Ishikawa (cell line): ENCODE results near the gene SLC43A3.

Source experiments
- CEBPB ChIP-seq: IDR thresholded peaks from 2 replicates; pipeline ENCODE4 v1.6.1; 2012
- CREB1 ChIP-seq: IDR thresholded peaks from 2 replicates; pipeline ENCODE4 v1.6.1; 2012; ENCODE audit warnings: low read depth
- EGR1 ChIP-seq: IDR thresholded peaks from 2 replicates; pipeline ENCODE4 v1.6.1; 2012
- EP300 ChIP-seq: IDR thresholded peaks from 2 replicates; pipeline ENCODE4 v1.6.1; 2012; ENCODE audit warnings: borderline replicate concordance
- NFIC ChIP-seq: IDR thresholded peaks from 2 replicates; pipeline ENCODE4 v1.6.1; 2012
- RAD21 ChIP-seq: IDR thresholded peaks from 2 replicates; pipeline ENCODE4 v1.6.1; 2012; ENCODE audit warnings: low read depth
- TAF1 ChIP-seq: IDR thresholded peaks from 2 replicates; pipeline ENCODE4 v1.6.1; 2012; ENCODE audit warnings: low read depth, mild to moderate bottlenecking
- TEAD4 ChIP-seq: IDR thresholded peaks from 2 replicates; pipeline ENCODE4 v1.6.1; 2012
- ZBTB7A ChIP-seq: IDR thresholded peaks from 2 replicates; pipeline ENCODE4 v1.6.1; 2012; ENCODE audit warnings: low read depth
- TF ChIP-seq, protein P1 (sequence below): IDR thresholded peaks from 2 replicates; pipeline ENCODE4 v1.6.1; 2012; ENCODE audit warnings: low read depth, mild to moderate bottlenecking
- TF ChIP-seq, protein P2 (sequence below): IDR thresholded peaks from 2 replicates; pipeline ENCODE4 v1.6.1; 2012

DNA sequence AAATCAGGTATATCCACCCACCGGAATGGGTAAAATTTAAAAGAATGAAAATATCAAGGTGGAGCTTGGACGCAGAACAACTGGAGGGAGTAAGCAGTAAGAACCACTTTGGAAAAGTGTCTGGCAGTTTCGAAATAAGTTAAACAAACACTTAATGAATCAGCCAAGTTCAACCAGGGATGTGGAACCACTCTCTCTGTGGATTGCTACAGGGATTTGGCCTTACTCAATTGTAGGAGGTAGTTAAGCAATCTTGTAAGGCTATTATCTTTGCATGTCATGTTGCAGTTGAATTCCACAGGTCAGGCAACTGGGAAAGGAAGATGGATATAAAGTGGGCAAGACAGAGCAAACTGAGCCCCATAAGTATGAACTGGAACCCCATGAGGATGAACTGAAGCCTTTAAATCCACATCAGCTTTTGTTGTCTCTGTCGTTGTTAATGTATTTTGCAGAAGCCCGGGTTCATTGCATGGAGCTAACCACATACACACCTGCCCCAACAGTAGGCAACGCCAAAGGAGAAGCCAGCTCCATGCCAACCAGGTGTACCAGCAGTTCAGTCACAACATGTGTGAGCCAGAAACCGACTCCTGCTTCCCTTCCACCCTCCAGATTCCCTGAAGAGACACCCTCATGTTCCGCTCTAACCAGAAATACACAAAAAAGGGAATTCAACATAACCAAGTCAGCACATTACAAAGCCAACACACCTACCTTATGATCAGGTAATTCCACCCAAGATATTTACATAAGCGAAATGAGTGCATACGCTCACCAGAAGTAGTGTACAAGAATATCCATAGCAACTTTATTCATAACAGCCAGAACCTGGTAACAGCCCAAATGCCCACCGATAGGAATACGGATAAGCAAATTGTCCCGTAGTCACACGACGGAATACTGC is 8.0 kb upstream of the SLC43A3 start:
- TF ChIP-seq ZBTB7A (no peak), EGR1 (no peak), EP300 (no peak), TAF1 (no peak), CEBPB (peak; percentile 41; the same call in 1 of the 2 replicates), RAD21 (no peak), CREB1 (no peak), NFIC (no peak), TEAD4 (no peak)
- TF ChIP-seq, protein P1, sequence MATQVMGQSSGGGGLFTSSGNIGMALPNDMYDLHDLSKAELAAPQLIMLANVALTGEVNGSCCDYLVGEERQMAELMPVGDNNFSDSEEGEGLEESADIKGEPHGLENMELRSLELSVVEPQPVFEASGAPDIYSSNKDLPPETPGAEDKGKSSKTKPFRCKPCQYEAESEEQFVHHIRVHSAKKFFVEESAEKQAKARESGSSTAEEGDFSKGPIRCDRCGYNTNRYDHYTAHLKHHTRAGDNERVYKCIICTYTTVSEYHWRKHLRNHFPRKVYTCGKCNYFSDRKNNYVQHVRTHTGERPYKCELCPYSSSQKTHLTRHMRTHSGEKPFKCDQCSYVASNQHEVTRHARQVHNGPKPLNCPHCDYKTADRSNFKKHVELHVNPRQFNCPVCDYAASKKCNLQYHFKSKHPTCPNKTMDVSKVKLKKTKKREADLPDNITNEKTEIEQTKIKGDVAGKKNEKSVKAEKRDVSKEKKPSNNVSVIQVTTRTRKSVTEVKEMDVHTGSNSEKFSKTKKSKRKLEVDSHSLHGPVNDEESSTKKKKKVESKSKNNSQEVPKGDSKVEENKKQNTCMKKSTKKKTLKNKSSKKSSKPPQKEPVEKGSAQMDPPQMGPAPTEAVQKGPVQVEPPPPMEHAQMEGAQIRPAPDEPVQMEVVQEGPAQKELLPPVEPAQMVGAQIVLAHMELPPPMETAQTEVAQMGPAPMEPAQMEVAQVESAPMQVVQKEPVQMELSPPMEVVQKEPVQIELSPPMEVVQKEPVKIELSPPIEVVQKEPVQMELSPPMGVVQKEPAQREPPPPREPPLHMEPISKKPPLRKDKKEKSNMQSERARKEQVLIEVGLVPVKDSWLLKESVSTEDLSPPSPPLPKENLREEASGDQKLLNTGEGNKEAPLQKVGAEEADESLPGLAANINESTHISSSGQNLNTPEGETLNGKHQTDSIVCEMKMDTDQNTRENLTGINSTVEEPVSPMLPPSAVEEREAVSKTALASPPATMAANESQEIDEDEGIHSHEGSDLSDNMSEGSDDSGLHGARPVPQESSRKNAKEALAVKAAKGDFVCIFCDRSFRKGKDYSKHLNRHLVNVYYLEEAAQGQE, result no peak
- TF ChIP-seq, protein P2, sequence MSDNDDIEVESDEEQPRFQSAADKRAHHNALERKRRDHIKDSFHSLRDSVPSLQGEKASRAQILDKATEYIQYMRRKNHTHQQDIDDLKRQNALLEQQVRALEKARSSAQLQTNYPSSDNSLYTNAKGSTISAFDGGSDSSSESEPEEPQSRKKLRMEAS, result no peak
